Endometrium (tissue), 2 donors: ENCODE data around the gene CBL.

Experiments
- FAIRE-seq: peaks from 2 replicates; lab custom pipeline; 2012; peaks lifted over from hg19 to GRCh38; lab: Jason Lieb, UNC
- donor health status: control.
- donor health status: control.

CBL gene

GRCh38 chr11:119334174-119334930 lies 128.2 kb downstream of the CBL start, which contains the start of gene RNF26:
Gene RNF26 (plus strand): TSS chr11:119334527. CDS start chr11:119335123, 596 bp downstream.
- FAIRE-seq: peak; percentile 99

- no peak for FAIRE-seq
Observed at GRCh38 chr11:119335091-119335654, 129.0 kb downstream of the CBL start.

GRCh38 chr11:119335655-119336543 lies 129.8 kb downstream of the CBL start:
- no peak for FAIRE-seq

- FAIRE-seq: no peak
Observed at GRCh38 chr11:119336744-119337469, 130.8 kb downstream of the CBL start.

GRCh38 chr11:119337581-119338317 lies 131.6 kb downstream of the CBL start:
- no peak for FAIRE-seq

GRCh38 chr11:119338318-119338890 lies 132.3 kb downstream of the CBL start:
- FAIRE-seq: peak; percentile 69

GRCh38 chr11:119338965-119339588 lies 132.9 kb downstream of the CBL start:
- FAIRE-seq: no peak

GRCh38 chr11:119339589-119340334 lies 133.6 kb downstream of the CBL start:
- no peak for FAIRE-seq

GRCh38 chr11:119340335-119341221 lies 134.4 kb downstream of the CBL start, which contains the start of gene C1QTNF5:
Gene C1QTNF5 (minus strand): TSS chr11:119340883. CDS start chr11:119340397, 486 bp downstream.
- no peak for FAIRE-seq

GRCh38 chr11:119341222-119342022 lies 135.3 kb downstream of the CBL start:
- FAIRE-seq: no peak

GRCh38 chr11:119342023-119342300 lies 135.8 kb downstream of the CBL start:
- no peak for FAIRE-seq

- no peak for FAIRE-seq
Observed at GRCh38 chr11:119342362-119343130, 136.4 kb downstream of the CBL start.

GRCh38 chr11:119343726-119344125 lies 137.6 kb downstream of the CBL start:
- FAIRE-seq: no peak

GRCh38 chr11:119344291-119345010 lies 138.3 kb downstream of the CBL start:
- no peak for FAIRE-seq

- no peak for FAIRE-seq
Observed at GRCh38 chr11:119345685-119346084, 139.5 kb downstream of the CBL start.

- FAIRE-seq: no peak
Observed at GRCh38 chr11:119346605-119347004, 140.5 kb downstream of the CBL start, which contains the start of gene MFRP. Gene MFRP (minus strand): TSS chr11:119346705. CDS start chr11:119346513, 192 bp downstream.
